ENCODE measurements around the gene BTBD1. TPM values are rescaled to one million over a fixed set of nuclear protein-coding genes. Genes with fewer than 3 reads are reported as not detected.
"Not testable (repeated sequence)": the region's sequence is repeated elsewhere in the genome, so short reads cannot be mapped to it uniquely, and the experiment has no call there.

Gene BTBD1
- total RNA-seq, 1 donor from 2014 or later: 61.7 TPM

DNA sequence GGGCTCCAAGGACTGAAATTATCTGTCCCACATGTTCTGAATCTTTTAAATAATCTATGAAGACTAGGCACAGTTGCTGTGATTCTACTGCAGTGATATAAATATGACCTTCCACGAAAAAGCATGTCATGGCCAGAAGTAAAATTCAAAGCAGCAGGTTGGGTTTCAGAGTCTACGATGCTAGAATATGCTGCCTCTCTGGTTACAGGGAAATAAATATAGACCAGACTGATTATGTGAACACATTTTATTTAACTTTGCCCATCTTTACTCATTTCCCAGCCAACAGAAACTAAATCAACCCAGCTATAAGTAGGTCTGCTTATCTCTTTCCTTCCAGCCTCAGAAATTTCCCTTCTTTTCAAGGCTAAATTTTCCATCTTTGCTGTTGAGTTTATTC, 20.5 kb upstream of the BTBD1 start:
- no peak overlapping the region for H3K4me3 Mint-ChIP-seq
- no peaks in the 10 kb centered on the region for H3K9me3 Mint-ChIP-seq
- H3K4me1 Mint-ChIP-seq (ENCODE audit: low read depth): peaks cover 6% of the 10 kb centered on the region
- no peak overlapping the region for H3K27ac Mint-ChIP-seq
- H3K36me3 Mint-ChIP-seq (ENCODE audit: low read depth): no peaks in the 10 kb centered on the region
- no peak for DNase-seq (ENCODE audit: low spot score)
- intact Hi-C loops (cut with micrococcal nuclease): no loop called here
- H3K27me3 Mint-ChIP-seq (ENCODE audit: insufficient read depth): peaks cover 28% of the 10 kb centered on the region

DNA sequence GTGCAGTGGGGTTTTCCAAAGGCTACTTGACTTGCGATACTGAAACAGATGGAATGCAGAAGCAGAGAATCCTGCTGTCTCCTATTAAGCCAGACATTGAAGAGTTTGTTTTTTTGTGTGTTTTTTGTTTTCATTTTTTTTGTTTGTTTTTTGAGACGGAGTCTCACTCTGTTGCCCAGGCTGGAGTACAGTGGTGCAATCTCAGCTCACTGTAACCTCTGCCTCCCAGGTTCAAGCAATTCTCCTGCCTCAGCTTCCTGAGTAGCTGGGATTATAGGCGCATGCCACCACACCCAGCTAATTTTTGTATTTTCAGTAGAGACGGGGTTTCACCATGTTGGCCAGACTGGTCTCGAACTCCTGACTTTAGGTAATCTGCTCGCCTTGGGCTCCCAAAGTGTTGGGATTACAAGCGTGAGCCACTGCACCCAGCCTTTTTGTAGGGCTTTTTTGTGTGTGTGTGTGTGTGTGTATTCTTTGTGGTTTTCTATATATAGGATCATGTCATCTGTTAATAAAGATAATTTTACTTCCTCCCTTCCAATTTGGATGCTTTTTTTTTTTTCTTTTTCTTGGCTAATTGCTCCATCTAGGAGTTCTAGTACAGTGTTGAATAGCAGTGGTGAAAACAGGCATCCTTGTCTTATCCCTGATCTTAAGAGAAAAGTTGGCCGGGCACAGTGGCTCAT, 19.0 kb upstream of the BTBD1 start:
- peaks cover 35% of the 10 kb centered on the region for H3K27me3 Mint-ChIP-seq (ENCODE audit: insufficient read depth)
- intact Hi-C loops (cut with micrococcal nuclease); H3K36me3 Mint-ChIP-seq (ENCODE audit: low read depth): not testable (repeated sequence)

DNA sequence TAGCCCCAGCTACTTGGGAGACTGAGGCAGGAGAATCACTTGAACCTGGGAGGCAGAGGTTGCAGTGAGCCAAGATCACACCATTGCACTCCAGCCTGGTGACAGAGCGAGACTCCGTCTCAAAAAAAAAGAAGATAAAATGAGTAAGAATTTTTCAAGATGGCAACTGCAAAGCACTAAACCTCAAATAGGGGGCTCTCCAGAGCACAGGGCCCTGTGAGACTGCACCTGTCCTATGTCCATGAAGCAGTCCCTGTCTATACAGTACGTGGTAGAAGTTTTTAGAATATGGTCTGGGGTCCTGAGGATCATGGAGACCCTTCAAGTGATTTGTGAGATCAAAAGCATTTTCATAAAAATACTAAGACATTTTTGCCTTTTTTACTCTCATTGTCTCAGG, 18.4 kb upstream of the BTBD1 start:
- H3K36me3 Mint-ChIP-seq (ENCODE audit: low read depth); intact Hi-C loops (cut with micrococcal nuclease); H3K4me1 Mint-ChIP-seq (ENCODE audit: low read depth); H3K27ac Mint-ChIP-seq; H3K9me3 Mint-ChIP-seq; DNase-seq (ENCODE audit: low spot score); H3K4me3 Mint-ChIP-seq: not testable (repeated sequence)
- peaks cover 37% of the 10 kb centered on the region for H3K27me3 Mint-ChIP-seq (ENCODE audit: insufficient read depth)

More for the DNA sequence above, 19.0 kb upstream of the BTBD1 start:
- not testable (repeated sequence) for H3K4me3 Mint-ChIP-seq; H3K27ac Mint-ChIP-seq; H3K4me1 Mint-ChIP-seq (ENCODE audit: low read depth); DNase-seq (ENCODE audit: low spot score); H3K9me3 Mint-ChIP-seq

DNA sequence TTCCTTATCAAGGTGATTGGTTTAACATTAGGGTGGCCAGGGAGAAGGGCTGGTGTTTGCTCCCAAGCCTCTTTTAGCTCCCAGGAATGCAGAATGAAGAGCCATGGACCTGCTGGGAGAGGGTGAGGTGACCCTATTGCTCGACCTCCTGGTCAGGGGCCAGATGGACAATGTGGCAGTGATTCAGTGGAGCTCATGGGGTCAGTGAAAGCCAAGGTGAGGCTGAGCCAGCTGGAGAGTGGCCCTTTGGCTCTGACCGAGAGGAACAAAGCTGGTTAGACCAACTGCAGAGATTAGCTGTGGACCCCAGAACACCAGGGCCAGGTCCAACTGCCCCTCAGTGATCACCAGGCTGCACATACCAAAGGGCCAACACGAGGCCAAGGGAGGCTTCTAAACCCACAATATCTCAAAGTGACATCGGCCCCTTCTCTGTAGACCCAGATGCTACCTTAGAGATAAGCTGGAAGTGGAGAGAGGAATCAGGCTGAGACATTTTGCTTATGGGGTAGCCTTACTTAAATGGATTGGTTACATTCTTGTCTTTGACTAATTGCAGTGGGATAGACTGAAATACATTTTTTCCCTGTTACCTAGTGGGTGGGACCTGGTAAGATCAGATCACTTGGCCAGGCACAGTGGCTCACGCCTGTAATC, 15.8 kb upstream of the BTBD1 start:
- Mint-ChIP-seq H3K27me3 (ENCODE audit: insufficient read depth) (peaks cover 45% of the 10 kb centered on the region), H3K4me1 (ENCODE audit: low read depth) (peaks cover 9% of the 10 kb centered on the region)

DNA sequence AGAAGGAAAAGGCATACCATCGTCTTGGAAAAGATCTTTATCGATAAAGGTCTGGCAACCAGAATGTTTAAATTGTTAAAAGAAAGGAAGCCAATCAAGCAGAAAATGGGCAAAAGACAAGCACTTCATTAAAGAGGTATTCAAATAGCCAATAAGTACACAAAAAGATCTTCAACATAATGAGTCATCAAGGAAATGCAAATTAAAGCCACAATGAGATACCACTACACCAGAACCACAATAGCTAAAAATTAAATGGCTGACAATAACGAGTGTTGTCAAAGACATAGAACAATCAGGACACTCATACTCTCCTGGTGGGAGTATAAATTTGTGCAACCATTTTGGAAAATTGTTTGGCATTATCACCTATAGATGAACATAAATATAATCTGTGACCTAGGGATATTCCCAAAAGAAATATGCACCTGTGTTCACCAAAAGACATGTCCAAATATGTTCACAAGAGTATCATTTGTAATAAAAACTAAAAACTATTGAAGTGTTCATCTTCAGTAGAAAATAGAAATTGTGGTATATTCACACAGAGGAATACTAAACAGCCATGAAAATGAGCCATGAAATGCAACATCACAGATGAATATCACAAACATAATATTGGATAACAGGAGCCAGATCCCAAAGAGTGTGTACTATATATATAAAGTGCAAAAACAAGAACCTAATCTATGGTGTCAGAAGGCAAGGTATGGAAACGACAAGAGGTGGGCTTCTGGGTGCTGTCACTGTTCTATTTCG, 14.4 kb upstream of the BTBD1 start:
- Mint-ChIP-seq H3K4me3 (no peak overlapping the region), H3K9me3 (no peaks in the 10 kb centered on the region), H3K27me3 (ENCODE audit: insufficient read depth) (peaks cover 41% of the 10 kb centered on the region), H3K36me3 (ENCODE audit: low read depth) (no peaks in the 10 kb centered on the region), H3K27ac (no peak overlapping the region), H3K4me1 (ENCODE audit: low read depth) (peaks cover 9% of the 10 kb centered on the region)
- intact Hi-C loops (cut with micrococcal nuclease): no loop called here
- DNase-seq (ENCODE audit: low spot score): no peak

More for the DNA sequence above, 15.8 kb upstream of the BTBD1 start:
- H3K4me3 Mint-ChIP-seq: no peak overlapping the region
- no peaks in the 10 kb centered on the region for H3K36me3 Mint-ChIP-seq (ENCODE audit: low read depth)
- intact Hi-C loops (cut with micrococcal nuclease): no loop called here
- no peaks in the 10 kb centered on the region for H3K9me3 Mint-ChIP-seq
- no peak for DNase-seq (ENCODE audit: low spot score)
- H3K27ac Mint-ChIP-seq: no peak overlapping the region

DNA sequence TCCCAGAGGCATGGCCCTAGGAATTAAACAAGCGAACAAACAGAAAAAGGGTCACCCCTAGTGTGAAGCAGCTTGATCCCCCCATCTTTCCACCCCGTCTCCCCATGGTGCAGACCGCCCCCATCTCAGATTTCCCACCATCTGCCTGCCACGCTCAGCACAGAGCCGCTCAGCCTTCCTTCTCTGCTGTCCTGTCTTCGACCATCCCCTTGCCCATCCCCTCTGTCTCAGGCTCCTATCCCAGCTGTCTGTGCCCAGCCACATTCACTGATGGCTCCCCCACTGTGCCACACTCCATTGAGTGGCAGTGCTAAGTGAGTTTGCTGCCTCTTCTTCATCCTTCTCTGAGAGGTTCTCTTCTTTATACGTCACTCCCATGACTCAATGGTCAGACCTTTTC, 11.7 kb upstream of the BTBD1 start:
- Mint-ChIP-seq H3K9me3 (peaks cover 11% of the 10 kb centered on the region), H3K4me1 (ENCODE audit: low read depth) (peaks cover 9% of the 10 kb centered on the region), H3K27me3 (ENCODE audit: insufficient read depth) (peaks cover 38% of the 10 kb centered on the region), H3K27ac (no peak overlapping the region), H3K36me3 (ENCODE audit: low read depth) (no peaks in the 10 kb centered on the region), H3K4me3 (no peak overlapping the region)
- DNase-seq (ENCODE audit: low spot score): no peak
- intact Hi-C loops (cut with micrococcal nuclease): no loop called here

DNA sequence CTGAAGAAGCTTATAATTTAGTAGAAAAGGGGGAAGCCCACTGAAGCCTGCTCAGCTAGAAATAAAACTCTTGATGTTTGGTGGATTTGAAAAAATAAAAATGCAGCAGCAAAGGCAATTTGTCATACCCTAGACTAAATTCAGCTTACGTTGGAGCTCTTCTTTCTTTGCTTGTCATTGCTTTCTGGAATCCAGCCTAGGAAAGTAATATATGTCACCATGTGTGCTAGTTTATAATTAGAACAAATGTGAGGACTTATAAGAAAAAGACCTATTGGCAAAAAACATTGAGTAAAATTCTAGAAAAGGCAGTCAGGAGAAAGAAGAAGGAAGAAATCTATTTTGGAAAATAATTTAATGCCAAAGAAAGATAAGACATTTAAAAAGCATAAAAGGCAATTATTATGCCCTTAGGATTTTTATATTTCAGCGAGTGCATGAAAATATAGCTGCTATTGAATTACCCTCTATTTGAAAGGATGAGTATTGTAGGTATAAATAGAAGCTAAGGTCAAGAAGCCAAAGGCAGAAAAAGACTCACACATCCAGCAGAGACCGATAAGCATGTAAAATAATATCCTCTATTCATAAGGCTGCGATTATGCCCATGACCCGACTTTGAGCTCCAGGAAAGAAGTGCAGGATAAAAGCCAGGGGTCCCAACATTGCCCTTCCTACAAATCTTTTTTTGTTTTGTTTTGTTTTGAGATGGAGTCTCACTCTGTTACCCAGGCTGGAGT, 10.6 kb upstream of the BTBD1 start:
- no peaks in the 10 kb centered on the region for H3K36me3 Mint-ChIP-seq (ENCODE audit: low read depth)
- intact Hi-C loops (cut with micrococcal nuclease): no loop called here
- H3K9me3 Mint-ChIP-seq: peaks cover 17% of the 10 kb centered on the region
- H3K27me3 Mint-ChIP-seq (ENCODE audit: insufficient read depth): peaks cover 34% of the 10 kb centered on the region
- H3K4me3 Mint-ChIP-seq: no peak overlapping the region
- H3K27ac Mint-ChIP-seq: no peak overlapping the region
- no peak for DNase-seq (ENCODE audit: low spot score)
- peaks cover 9% of the 10 kb centered on the region for H3K4me1 Mint-ChIP-seq (ENCODE audit: low read depth)

DNA sequence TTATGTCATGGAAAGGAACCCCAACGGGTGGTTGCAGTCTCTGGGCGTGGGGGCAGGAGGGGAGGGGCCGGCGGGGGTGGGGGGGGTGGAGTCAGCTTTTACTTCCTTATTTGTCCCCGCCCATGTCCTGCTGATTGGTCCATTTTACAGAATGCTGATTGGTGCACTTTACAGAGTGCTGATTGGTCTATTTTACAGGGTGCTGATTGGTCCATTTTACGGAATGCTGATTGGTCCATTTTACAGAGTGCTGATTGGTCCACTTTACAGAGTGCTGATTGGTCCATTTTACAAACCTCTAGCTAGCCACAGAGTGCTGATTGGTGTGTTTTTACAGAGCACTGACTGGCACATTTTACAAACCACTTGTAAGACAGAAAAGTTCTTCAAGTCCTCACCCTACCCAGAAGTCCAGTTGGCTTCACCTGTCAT, 2.2 kb upstream of the BTBD1 start:
- peaks cover 32% of the 10 kb centered on the region for H3K4me1 Mint-ChIP-seq (ENCODE audit: low read depth)
- DNase-seq (ENCODE audit: low spot score); H3K27me3 Mint-ChIP-seq (ENCODE audit: insufficient read depth); H3K27ac Mint-ChIP-seq; H3K4me3 Mint-ChIP-seq: not testable (repeated sequence)
- peaks cover 22% of the 10 kb centered on the region for H3K9me3 Mint-ChIP-seq
- intact Hi-C loops (cut with micrococcal nuclease): loop anchor here (5.0 to 10.0 kb wide), 4 partner anchors 237 to 804 kb away; partner anchors contain the start of genes EFL1, RPS17 and SAXO2
- peaks cover 16% of the 10 kb centered on the region for H3K36me3 Mint-ChIP-seq (ENCODE audit: low read depth)

DNA sequence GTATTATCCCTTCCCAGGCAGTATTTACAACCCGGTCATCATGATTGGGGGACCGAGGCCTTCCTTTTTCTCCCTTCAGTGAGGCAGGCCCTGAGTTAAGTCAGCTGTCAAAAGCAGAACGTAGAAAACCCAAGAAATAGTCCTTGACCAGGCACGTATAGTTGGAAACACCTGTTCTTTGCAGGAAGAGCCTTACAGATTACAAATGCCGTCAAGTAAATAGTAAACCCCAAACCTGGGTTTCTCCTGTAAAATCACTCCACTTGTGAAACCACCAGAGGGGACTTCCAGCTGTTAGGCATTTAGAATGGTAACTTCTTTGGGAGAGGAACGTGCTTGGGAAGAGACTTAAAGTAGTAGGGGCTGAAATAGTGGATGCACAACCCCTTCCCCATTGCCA, 1.0 kb upstream of the BTBD1 start:
- intact Hi-C loops (cut with micrococcal nuclease): loop anchor here (5.0 to 10.0 kb wide), 4 partner anchors 236 to 803 kb away; partner anchors contain the start of genes EFL1, RPS17 and SAXO2
- peak overlapping the region; percentile 72 for H3K4me3 Mint-ChIP-seq
- peaks cover 14% of the 10 kb centered on the region for H3K9me3 Mint-ChIP-seq
- peaks cover 16% of the 10 kb centered on the region for H3K36me3 Mint-ChIP-seq (ENCODE audit: low read depth)
- H3K27ac Mint-ChIP-seq: peak overlapping the region; percentile 73
- H3K4me1 Mint-ChIP-seq (ENCODE audit: low read depth): peaks cover 32% of the 10 kb centered on the region
- no peak for DNase-seq (ENCODE audit: low spot score)
- H3K27me3 Mint-ChIP-seq (ENCODE audit: insufficient read depth): peaks cover 2% of the 10 kb centered on the region

DNA sequence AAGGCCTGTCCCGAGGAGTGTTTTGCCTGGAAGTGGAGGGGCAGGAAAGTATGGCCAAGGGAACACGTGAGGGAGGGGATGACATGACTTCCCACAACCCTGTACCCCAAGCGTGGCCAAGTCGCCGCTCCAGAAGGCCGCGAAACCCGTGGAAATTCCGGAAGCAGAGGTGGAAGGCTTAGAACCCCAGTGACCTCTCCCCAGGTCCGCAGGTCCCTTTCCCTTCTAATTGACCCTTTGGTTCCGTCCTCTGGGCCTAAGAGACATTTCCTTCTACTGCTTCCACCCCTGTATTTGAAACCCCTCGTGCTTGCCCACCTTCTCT, 548 bp upstream of the BTBD1 start:
- peaks cover 16% of the 10 kb centered on the region for H3K36me3 Mint-ChIP-seq (ENCODE audit: low read depth)
- H3K27me3 Mint-ChIP-seq (ENCODE audit: insufficient read depth): peaks cover 2% of the 10 kb centered on the region
- peak overlapping the region; percentile 19 for H3K27ac Mint-ChIP-seq
- intact Hi-C loops (cut with micrococcal nuclease): loop anchor here (1.0 to 10.0 kb wide), 8 partner anchors 41 to 803 kb away; partner anchors contain the start of genes C15orf40, EFL1, RPS17 and SAXO2
- H3K4me3 Mint-ChIP-seq: peak overlapping the region; percentile 72
- peaks cover 32% of the 10 kb centered on the region for H3K4me1 Mint-ChIP-seq (ENCODE audit: low read depth)
- DNase-seq (ENCODE audit: low spot score): no peak
- peaks cover 14% of the 10 kb centered on the region for H3K9me3 Mint-ChIP-seq

DNA sequence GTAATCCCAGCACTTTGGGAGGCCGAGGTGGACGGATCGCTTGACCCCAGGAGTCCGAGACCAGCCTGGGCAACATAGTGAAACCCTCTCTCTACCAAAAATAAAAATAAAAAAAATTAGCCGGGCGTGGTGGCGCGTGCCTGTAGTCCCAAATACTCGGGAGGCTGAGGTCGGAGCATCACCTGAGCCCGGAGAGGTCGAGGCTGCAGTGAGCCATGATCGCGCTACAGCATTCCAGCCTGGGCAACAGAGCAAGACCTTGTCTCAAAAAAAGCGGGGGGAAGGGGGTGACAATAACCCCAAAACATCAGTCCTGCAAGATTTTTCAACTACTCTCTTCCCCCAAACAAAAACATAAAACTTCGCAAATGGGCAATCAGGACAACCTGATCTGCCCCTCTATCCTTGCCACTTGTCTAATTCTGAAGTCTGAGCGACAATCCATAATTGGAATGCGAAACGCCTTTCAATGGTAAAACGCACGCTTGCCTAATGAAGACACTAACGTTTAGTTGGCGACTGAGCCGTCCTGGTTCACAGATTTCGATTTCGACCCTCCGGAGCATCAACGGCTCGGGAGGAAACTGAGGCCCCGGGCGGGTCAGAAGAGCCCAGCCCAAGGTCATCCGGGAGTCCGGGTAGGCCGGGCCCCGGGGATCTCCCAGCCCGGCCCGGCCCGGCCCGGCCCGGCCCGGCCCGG, 868 bp downstream of the BTBD1 start:
- H3K9me3 Mint-ChIP-seq: peaks cover 8% of the 10 kb centered on the region
- H3K4me3 Mint-ChIP-seq: peak overlapping the region; percentile 84
- H3K27me3 Mint-ChIP-seq (ENCODE audit: insufficient read depth): peaks cover 2% of the 10 kb centered on the region
- peaks cover 32% of the 10 kb centered on the region for H3K4me1 Mint-ChIP-seq (ENCODE audit: low read depth)
- peak overlapping the region; percentile 83 for H3K27ac Mint-ChIP-seq
- peaks cover 16% of the 10 kb centered on the region for H3K36me3 Mint-ChIP-seq (ENCODE audit: low read depth)
- DNase-seq (ENCODE audit: low spot score): no peak
- intact Hi-C loops (cut with micrococcal nuclease): loop anchor here (5.0 to 10.0 kb wide), 4 partner anchors 234 to 801 kb away; partner anchors contain the start of genes EFL1, RPS17 and SAXO2

DNA sequence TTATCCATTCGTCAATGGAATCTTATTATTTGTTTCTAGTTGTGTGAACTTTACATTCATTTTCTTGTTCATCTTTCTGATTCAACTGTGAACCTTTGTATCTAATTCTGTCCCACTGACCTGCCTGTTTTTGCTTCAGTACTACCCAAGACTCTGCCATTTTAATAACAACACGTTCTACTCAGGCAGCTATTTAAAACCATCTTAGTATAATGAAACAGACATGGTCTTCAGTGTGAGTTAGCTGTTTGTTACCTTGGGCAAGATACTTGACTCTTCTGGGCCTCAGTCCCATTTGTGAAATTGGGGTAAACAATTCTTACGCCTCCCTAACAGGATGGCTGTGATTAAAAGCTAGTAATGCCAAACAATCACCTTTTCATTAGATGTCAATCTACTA, 1.6 kb downstream of the BTBD1 start:
- Mint-ChIP-seq H3K27ac (peak overlapping the region; percentile 83), H3K27me3 (ENCODE audit: insufficient read depth) (peaks cover 2% of the 10 kb centered on the region), H3K4me3 (peak overlapping the region; percentile 84), H3K9me3 (peaks cover 8% of the 10 kb centered on the region), H3K4me1 (ENCODE audit: low read depth) (peaks cover 32% of the 10 kb centered on the region), H3K36me3 (ENCODE audit: low read depth) (peaks cover 14% of the 10 kb centered on the region)
- no peak for DNase-seq (ENCODE audit: low spot score)
- intact Hi-C loops (cut with micrococcal nuclease): loop anchor here (1.0 to 10.0 kb wide), 5 partner anchors 98 to 801 kb away; partner anchors contain the start of genes EFL1, RPS17 and SAXO2

Measured in activated T-helper 1 cell treated with anti-CD3 and anti-CD28 coated beads, Interleukin-12 subunit alpha, Interleukin-12 subunit beta, Interleukin-2, Interleukin-4 antibody, amounts not matched to agents 30 ng/mL and 10 ng/mL and 1 ng/mL, durations not matched to agents 14 hours and 24 hours and 36 hours (primary cell).